Urinary bladder (tissue), 4 donors: ENCODE data around the gene DYNLT2B. TPM values are rescaled to one million over a fixed set of nuclear protein-coding genes. Genes with fewer than 3 reads are reported as not detected.
"Not testable (repeated sequence)": the region's sequence is repeated elsewhere in the genome, so short reads cannot be mapped to it uniquely, and the experiment has no call there.

Experiments used
- DNase-seq: peaks from one replicate; pipeline ENCODE4 v3.0.0-alpha.2; 2015; ENCODE audit errors: extremely low spot score
- H3K27ac ChIP-seq: one replicate; pipeline ENCODE4 v1.5.1; 2013; ENCODE audit warnings: low read depth, mild to moderate bottlenecking, moderate library complexity
- H3K36me3 ChIP-seq: one replicate; pipeline ENCODE4 v1.6.1; 2013; ENCODE audit warnings: mild to moderate bottlenecking, moderate library complexity; ENCODE audit not compliant: insufficient read depth
- H3K4me1 ChIP-seq: one replicate; pipeline ENCODE4 v1.6.1; 2013; ENCODE audit warnings: mild to moderate bottlenecking, moderate library complexity; ENCODE audit not compliant: insufficient read depth
- H3K4me3 ChIP-seq: one replicate; pipeline ENCODE4 v1.5.1; 2013; ENCODE audit warnings: low read depth, low read length
- WGBS: extraction: QIAGEN DNeasy Blood & Tissue Kit; methylation state at CpG from one replicate; pipeline ENCODE4 v1.1.7; 2013; 5-methylcytosine and 5-hydroxymethylcytosine counted together
- polyA plus RNA-seq: library from polyadenylated mRNA; stranded (reverse); fragments of 200-250 nt; gene quantifications from one replicate; pipeline ENCODE4 v1.2.3, GENCODE V29; 2013
- total RNA-seq: library from RNA; depleted of rRNA; stranded (reverse); fragments of >200 nt; gene quantifications from one replicate; pipeline ENCODE4 v1.2.3, GENCODE V29; 2014
- donor health status: healthy with polysubstance abuse.
- donor health status: healthy.

DYNLT2B gene
- 9.4 TPM for total RNA-seq
- 16.3 TPM for polyA plus RNA-seq

DNA sequence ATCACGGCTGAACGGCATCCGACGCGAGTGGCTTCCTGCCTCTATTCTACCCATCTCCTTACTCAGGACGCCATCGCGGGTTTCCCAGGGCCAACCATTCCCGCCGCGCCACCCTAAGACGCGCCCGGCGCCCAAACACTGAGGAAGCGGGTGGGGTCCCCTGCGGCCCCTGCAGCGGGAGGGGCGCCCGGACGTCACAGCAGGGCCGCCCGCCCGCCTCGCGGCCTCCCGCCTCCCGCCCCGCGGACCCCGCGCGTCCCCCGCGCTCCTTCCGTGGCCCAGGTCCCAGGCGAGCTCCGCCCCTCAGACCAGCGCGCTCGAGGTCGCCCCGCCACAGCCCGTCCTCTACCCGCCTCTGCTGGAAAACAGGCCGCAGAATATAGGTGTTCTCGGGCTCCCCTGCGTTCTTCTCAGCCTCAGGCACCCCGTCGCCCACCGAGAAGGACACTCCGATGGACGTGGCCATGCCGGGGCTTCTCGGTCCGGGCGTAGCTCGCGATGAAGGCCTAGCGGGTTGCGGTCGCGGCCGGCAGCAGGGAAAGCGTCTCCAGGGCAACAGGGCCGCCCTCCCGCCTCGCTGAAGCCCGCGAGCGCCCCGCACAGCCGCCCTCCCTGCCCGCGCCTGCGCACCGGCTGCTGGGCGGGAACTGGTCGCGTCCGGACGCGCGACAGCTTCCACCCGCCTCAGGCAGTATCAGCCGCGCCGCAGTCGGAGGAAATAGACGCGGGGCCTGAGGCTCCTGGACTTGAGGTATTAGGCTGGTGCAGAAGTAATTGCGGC, at the start of gene DYNLT2B:
Gene DYNLT2B, minus strand, starts transcription at position 554 of the 781 bp plus-strand sequence. Its CDS starts 88 bp downstream, at position 466.
- under 1% methylated on average over 92 of the region's 92 CpGs for WGBS
- H3K4me1 ChIP-seq = no peaks in the 10 kb centered on the region
- peak within 1 kb of the TSS; percentile 86 for H3K27ac ChIP-seq
- H3K36me3 ChIP-seq = no peaks in the 10 kb centered on the region
- DNase-seq = peak; percentile 67
- peak within 1 kb of the TSS; percentile 79 for H3K4me3 ChIP-seq

DNA sequence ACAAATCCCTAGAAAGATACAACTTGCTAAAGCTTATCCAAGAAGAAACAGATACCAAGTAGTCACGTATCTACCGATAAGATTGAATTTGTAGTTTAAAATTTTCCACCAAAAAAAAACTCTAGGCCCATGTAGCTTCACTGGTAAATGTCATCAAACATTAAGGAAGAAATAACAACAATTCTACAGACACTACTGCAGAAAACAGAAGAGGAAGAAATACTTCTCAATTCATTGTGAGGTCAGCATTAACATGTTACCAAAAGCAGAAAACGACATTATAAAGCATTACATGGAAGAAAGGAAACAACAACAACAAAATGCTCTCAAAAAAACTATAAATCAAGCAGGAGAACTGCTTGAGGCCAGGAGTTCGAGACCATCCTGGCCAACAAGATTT, 47.7 kb upstream of the DYNLT2B start:
- DNase-seq = no peak
- Histone ChIP-seq H3K4me3 (no peak overlapping the region), H3K36me3 (peaks cover 4% of the 10 kb centered on the region), H3K27ac (no peak overlapping the region), H3K4me1 (no peaks in the 10 kb centered on the region)
- WGBS = 91% methylated on average over 4 of the region's 4 CpGs

DNA sequence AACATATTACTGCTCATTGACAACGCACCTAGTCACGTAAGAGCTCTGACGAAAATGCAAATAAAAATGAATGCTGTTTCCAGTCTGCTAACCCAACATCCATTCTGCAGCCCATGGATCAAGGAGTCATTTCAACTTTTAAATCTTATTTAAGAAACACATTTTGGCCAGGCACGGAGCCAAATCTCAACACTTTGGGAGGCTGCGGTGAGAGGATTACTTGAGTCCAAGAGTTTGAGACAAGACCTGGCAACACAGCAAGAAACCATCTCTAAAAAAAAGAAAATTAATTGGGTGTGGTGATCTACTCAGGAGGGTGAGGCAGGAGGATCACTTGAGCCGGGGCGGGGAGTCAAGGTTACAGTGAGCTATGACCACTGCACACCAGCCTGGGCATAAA, 42.5 kb upstream of the DYNLT2B start:
- Histone ChIP-seq H3K27ac (no peak overlapping the region), H3K4me3 (no peak overlapping the region), H3K4me1 (no peaks in the 10 kb centered on the region), H3K36me3 (peaks cover 6% of the 10 kb centered on the region)
- 88% methylated on average over 7 of the region's 7 CpGs for WGBS
- DNase-seq = no peak

DNA sequence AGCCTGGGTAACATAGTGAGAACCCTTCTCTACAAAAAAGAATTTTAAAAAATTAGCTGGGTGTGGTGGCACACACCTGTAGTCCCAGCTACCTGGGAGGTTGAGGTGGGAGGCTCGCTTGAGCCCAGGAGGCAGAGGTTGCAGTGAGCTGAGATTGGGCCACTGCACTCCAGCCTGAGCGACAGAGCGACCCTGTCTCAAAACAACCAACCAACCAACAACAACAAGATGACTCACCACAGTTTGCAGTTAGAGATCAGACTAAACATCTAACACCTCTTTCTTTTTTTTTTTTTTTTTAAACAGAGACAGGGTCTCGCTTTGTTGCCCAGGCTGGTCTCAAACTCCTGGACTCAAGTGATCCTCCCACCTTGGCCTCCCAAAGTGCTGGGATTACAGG, 40.5 kb upstream of the DYNLT2B start:
- WGBS = 99% methylated on average over 4 of the region's 4 CpGs
- not testable (repeated sequence) for H3K36me3 ChIP-seq, DNase-seq, H3K4me3 ChIP-seq, H3K27ac ChIP-seq, H3K4me1 ChIP-seq

DNA sequence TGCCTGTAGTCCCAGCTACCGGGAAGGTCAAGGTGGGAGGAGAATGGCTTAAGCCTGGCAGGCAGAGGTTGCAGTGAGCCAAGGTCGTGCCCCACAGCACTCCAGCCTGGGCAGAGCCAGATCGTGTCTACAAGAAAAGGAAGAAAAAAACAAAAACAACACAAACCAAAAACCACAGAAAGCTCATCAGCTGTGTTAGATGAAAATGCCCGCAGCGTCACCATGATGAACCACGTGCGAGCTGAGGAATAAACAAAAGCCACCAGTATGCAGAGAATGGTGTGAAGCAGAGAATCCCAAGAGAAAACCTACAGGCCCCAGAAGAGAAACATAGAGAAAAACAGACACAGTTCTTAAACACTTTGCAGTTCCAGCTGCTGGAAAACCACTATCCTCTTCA, 39.9 kb upstream of the DYNLT2B start:
- Histone ChIP-seq H3K4me1 (no peaks in the 10 kb centered on the region), H3K36me3 (peaks cover 6% of the 10 kb centered on the region), H3K27ac (no peak overlapping the region), H3K4me3 (no peak overlapping the region)
- WGBS = 90% methylated on average over 7 of the region's 7 CpGs
- no peak for DNase-seq

DNA sequence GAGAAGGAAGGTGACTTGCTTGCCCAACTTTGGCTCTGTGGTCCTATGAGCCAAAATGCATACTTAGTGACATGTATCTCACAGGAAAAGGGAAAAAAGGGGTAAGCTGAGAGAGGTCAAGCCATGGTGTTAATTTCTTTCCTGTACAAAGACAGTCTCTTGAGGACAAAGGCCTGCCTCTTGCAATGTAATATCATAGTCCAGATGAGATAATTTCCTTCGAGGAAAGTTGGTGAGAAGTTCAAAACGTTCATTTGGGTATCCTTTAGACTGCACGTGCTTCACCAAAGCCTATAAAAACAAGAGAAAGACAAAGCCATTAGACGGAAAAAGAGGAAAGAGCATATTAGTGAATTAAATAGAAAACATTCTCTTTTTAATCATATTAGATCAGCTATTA, 38.5 kb upstream of the DYNLT2B start:
- H3K4me3 ChIP-seq = no peak overlapping the region
- H3K36me3 ChIP-seq = peaks cover 6% of the 10 kb centered on the region
- no peak for DNase-seq
- H3K27ac ChIP-seq = no peak overlapping the region
- WGBS = 80% methylated on average over 4 of the region's 4 CpGs
- no peaks in the 10 kb centered on the region for H3K4me1 ChIP-seq

DNA sequence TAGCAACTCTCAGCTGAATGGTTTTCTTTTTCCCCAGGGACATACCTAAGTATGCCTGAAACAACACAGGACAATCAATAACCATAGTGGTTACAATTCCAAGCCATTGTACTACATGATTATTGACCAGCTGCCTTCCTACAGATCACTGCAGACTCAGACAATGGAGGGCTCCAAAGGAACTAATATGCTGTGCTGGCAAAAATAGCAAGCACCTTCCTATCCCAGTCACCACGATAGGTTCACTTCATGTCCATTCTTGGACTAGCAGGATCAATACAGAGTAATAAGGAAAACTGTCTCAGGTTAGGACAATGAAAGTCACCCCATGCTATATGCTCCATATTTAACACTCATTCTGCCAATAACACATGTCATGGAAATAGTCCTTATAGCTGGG, 37.6 kb upstream of the DYNLT2B start:
- peaks cover 6% of the 10 kb centered on the region for H3K36me3 ChIP-seq
- no peak overlapping the region for H3K27ac ChIP-seq
- no peak for DNase-seq
- H3K4me1 ChIP-seq = no peaks in the 10 kb centered on the region
- H3K4me3 ChIP-seq = no peak overlapping the region
- WGBS = 94% methylated on average over 1 of the region's 1 CpG

DNA sequence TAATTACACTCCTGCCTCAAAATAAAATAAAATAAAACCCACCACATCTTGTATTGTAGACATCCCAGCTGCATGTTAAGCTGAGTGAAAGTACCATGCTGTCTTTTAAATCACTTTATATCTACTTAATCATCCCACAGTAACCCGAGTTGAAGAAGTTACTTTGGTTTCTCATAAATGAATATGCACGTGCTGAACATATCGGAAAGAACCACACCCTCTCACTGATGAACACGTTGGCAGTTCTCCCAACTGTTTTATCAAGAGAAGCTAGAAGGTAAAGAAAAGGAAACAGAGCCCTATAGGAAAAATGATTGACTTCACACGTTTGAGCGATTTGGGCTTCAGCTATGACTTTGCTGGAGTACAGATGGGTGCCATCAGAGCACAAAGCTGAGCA, 36.1 kb upstream of the DYNLT2B start:
- Histone ChIP-seq H3K4me1 (no peaks in the 10 kb centered on the region), H3K4me3 (no peak overlapping the region), H3K36me3 (peaks cover 6% of the 10 kb centered on the region), H3K27ac (no peak overlapping the region)
- WGBS = 82% methylated on average over 6 of the region's 6 CpGs
- no peak for DNase-seq

DNA sequence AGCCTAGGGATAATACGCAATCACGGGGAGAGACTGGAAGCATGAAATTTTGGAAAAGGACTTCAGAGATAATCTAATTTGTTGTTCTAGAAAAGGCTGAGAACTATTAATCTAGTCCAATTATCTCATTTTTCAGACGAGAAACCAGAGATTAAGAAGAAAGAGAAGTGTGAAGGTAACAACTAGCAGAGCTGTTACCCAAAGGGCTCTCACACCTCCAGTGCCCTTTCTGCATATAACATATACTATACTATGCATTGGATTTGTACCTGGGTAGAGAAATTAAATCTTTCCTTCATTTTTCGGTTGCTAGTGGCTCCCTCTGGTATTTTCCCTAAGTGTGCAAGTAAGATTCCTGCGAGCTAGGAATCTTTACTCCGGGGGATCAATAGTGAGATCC, 33.5 kb upstream of the DYNLT2B start:
- 76% methylated on average over 6 of the region's 6 CpGs for WGBS
- Histone ChIP-seq H3K4me3 (no peak overlapping the region), H3K36me3 (peaks cover 5% of the 10 kb centered on the region), H3K4me1 (no peaks in the 10 kb centered on the region), H3K27ac (no peak overlapping the region)
- DNase-seq = no peak

DNA sequence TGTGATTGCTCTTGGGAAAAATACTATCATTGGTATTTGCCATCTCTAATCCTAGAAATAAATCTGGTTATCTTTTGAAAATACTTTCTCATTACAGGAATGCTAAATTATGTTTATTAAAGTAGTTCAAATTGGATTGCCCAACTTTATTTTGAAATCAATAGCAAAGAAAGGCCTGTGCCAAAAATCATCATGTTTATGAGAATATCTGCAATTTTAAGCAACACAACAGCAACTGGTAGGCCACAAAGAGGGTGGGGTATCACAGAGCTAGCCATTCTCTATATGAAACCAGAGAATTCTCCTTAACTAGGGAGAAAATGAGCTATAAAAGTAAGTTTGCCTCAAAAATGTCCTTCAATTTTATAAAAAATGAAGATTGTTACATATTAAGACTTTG, 32.0 kb upstream of the DYNLT2B start:
- no peak for DNase-seq
- H3K4me1 ChIP-seq = no peaks in the 10 kb centered on the region
- no peak overlapping the region for H3K4me3 ChIP-seq
- no peak overlapping the region for H3K27ac ChIP-seq
- peaks cover 3% of the 10 kb centered on the region for H3K36me3 ChIP-seq

DNA sequence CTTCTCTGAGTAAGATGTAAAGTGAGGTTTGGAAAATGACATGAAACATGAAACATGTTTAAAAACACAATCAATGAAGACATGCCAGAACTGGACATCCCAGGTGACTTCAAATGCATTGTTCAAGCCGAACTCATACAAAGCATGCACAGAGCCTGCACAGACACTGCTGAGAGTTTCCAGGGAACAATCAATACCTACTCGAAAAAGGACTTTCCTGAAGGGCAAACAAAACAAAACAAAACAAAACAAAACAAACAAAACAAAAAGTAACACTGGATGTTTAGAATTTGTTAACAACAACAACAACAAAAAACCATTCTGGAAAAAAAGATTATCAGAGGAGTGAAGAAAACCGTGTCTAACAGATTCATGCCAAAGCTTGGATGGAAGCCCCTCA, 30.7 kb upstream of the DYNLT2B start:
- Histone ChIP-seq H3K4me3 (no peak overlapping the region), H3K27ac (no peak overlapping the region), H3K36me3 (peaks cover 3% of the 10 kb centered on the region), H3K4me1 (no peaks in the 10 kb centered on the region)
- WGBS = 90% methylated on average over 3 of the region's 3 CpGs
- no peak for DNase-seq

DNA sequence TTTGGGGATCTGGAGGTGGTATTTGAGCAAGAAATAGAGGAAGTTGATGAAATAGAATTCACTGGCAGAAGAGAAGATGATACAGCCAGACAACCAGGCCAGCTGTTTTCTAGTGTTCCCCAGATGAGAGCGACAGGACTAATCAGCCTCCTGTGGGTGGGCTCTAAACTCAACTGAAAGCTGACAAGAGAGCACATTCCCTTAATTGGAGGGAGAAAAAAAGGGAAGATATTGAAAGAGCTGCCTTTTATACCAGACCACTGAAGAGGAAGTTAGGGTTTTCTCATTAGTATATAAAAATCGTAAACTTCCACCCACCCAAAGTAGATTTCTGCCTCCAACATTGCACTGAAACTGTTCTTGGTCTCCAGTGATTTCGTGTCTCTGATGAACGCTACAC, 26.6 kb upstream of the DYNLT2B start:
- H3K27ac ChIP-seq = no peak overlapping the region
- DNase-seq = no peak
- no peaks in the 10 kb centered on the region for H3K4me1 ChIP-seq
- H3K4me3 ChIP-seq = no peak overlapping the region
- H3K36me3 ChIP-seq = peaks cover 1% of the 10 kb centered on the region
- WGBS = 75% methylated on average over 4 of the region's 4 CpGs

DNA sequence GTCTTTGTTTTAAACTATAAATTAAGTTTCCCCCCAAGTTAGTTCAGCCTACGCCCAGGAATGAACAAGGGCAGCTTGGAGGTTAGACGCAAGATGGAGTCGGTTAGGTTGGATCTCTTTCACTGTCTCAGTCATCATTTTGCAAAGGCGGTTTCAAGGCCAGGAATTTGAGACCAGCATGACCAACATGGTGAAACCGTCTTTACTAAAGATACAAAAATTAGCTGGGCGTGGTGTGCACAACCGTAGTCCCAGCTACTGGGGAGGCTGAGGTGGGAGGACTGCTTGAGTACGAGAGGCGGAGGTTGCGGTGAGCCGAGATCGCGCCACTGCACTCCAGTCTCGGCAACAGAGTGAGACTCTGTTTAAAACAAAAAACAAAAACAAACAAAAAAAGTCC, 25.9 kb upstream of the DYNLT2B start:
- not testable (repeated sequence) for H3K27ac ChIP-seq, H3K4me1 ChIP-seq, DNase-seq, H3K4me3 ChIP-seq, H3K36me3 ChIP-seq
- WGBS = 96% methylated on average over 13 of the region's 14 CpGs

DNA sequence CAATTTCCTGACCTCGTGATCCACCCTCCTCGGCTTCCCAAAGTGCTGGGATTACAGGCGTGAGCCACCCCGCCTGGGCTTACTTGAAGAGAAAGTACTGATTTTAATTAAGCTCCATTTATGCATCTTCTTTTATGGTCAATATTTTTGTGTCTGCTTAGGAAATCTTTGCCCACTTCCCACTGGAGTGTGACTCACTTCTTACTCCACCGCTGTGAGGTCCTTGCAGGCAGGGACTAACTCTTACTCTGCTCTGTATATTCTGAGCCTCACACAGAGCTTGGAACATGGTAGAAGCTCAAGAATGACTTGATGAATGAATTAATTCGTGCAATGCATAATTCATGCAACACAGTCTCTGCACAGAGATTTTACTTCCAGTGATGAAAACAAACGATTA, 23.1 kb upstream of the DYNLT2B start:
- no peak for DNase-seq
- no peak overlapping the region for H3K4me3 ChIP-seq
- 80% methylated on average over 7 of the region's 7 CpGs for WGBS
- no peaks in the 10 kb centered on the region for H3K4me1 ChIP-seq
- H3K36me3 ChIP-seq = no peaks in the 10 kb centered on the region
- H3K27ac ChIP-seq = no peak overlapping the region

DNA sequence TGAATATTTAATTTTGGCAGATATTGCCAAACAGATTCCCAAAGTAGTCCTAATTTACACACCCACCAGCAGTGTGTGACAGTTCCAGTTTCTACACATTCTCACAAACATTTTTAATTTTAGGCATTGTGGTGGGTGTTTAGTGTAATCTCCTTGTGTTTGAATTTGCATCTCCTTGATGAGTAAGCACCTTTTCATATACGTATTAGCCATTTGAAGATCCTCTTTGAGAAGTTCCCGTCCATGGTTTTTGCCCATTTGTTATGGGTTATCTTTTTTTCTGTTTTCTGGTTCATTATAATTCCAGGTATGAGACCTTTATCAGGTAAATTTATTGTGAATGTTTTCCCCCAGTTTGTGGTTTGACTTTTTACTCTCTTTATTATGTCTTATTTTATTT, 22.4 kb upstream of the DYNLT2B start:
- H3K27ac ChIP-seq = no peak overlapping the region
- H3K4me1 ChIP-seq = no peaks in the 10 kb centered on the region
- DNase-seq = no peak
- WGBS = 69% methylated on average over 2 of the region's 2 CpGs
- H3K4me3 ChIP-seq = no peak overlapping the region
- no peaks in the 10 kb centered on the region for H3K36me3 ChIP-seq
